Measurements from ENCODE around the gene BROX. TPM values are rescaled to one million over a fixed set of nuclear protein-coding genes. Genes with fewer than 3 reads are reported as not detected.
"Not testable (repeated sequence)": the region's sequence is repeated elsewhere in the genome, so short reads cannot be mapped to it uniquely, and the experiment has no call there.

Gene BROX
- total RNA-seq, 2 donors from 2014 or later: 22.8 to 26.3 TPM

GRCh38 chr1:222665964-222666363, 46.4 kb upstream of the BROX start:
- no peaks in the 10 kb centered on the region for H3K9me3 ChIP-seq (ENCODE audit: control insufficient read depth, low read length)
- Mint-ChIP-seq H3K27ac (peak overlapping the region; percentile 29), H3K4me1 (no peaks in the 10 kb centered on the region), H3K9me3 (no peaks in the 10 kb centered on the region), H3K27me3 (ENCODE audit: insufficient read depth) (no peaks in the 10 kb centered on the region), H3K36me3 (ENCODE audit: low read depth) (peaks cover 54% of the 10 kb centered on the region), H3K4me3 (no peak overlapping the region)
- no peaks in the 10 kb centered on the region for H3K4me1 ChIP-seq (ENCODE audit: control insufficient read depth, insufficient read depth, low read length)
- TF ChIP-seq CTCF (conservative IDR thresholded peaks at IDR 0.05): no peak
- DNase-seq: no peak
- no peak overlapping the region for H3K9ac ChIP-seq (ENCODE audit: extremely low read depth, low read length, poor library complexity, severe bottlenecking)
- no peak overlapping the region for H3K4me3 ChIP-seq (ENCODE audit: low read length)
- H3K36me3 ChIP-seq (ENCODE audit: control insufficient read depth, insufficient read depth, low read length): peaks cover 81% of the 10 kb centered on the region
- H3K27ac ChIP-seq (ENCODE audit: low read depth, low read length): no peak overlapping the region
- WGBS, 2 experiments (ENCODE audit: insufficient coverage in 1 of 2, insufficient read length in 1 of 2): 98 to 100% methylated on average over 1 to 7 of the region's 7 CpGs
- H3K27me3 ChIP-seq (ENCODE audit: control insufficient read depth, insufficient read depth, low read length, poor library complexity, severe bottlenecking): no peaks in the 10 kb centered on the region

- not testable (repeated sequence) for H3K4me1 ChIP-seq (ENCODE audit: control insufficient read depth, insufficient read depth, low read length); H3K27me3 ChIP-seq (ENCODE audit: control insufficient read depth, insufficient read depth, low read length, poor library complexity, severe bottlenecking); H3K4me1 Mint-ChIP-seq; DNase-seq; H3K9ac ChIP-seq (ENCODE audit: extremely low read depth, low read length, poor library complexity, severe bottlenecking); H3K9me3 Mint-ChIP-seq; H3K27ac Mint-ChIP-seq; H3K4me3 ChIP-seq (ENCODE audit: low read length); H3K27me3 Mint-ChIP-seq (ENCODE audit: insufficient read depth); H3K27ac ChIP-seq (ENCODE audit: low read depth, low read length); H3K4me3 Mint-ChIP-seq; H3K9me3 ChIP-seq (ENCODE audit: control insufficient read depth, low read length)
- no CpG with 5 or more reads among the region's 4 CpGs for WGBS, 2 experiments (ENCODE audit: insufficient coverage in 1 of 2, insufficient read length in 1 of 2)
- peaks cover 59% of the 10 kb centered on the region for H3K36me3 Mint-ChIP-seq (ENCODE audit: low read depth)
- H3K36me3 ChIP-seq (ENCODE audit: control insufficient read depth, insufficient read depth, low read length): peaks cover 79% of the 10 kb centered on the region
Measured at GRCh38 chr1:222668184-222668583, 44.2 kb upstream of the BROX start.

- H3K36me3 ChIP-seq (ENCODE audit: control insufficient read depth, insufficient read depth, low read length): peaks cover 73% of the 10 kb centered on the region
- H3K9ac ChIP-seq (ENCODE audit: extremely low read depth, low read length, poor library complexity, severe bottlenecking); H3K4me3 Mint-ChIP-seq; H3K4me1 ChIP-seq (ENCODE audit: control insufficient read depth, insufficient read depth, low read length); H3K9me3 ChIP-seq (ENCODE audit: control insufficient read depth, low read length); H3K27me3 ChIP-seq (ENCODE audit: control insufficient read depth, insufficient read depth, low read length, poor library complexity, severe bottlenecking); H3K4me3 ChIP-seq (ENCODE audit: low read length); H3K27ac ChIP-seq (ENCODE audit: low read depth, low read length); H3K4me1 Mint-ChIP-seq; H3K9me3 Mint-ChIP-seq; H3K27ac Mint-ChIP-seq; DNase-seq; H3K27me3 Mint-ChIP-seq (ENCODE audit: insufficient read depth): not testable (repeated sequence)
- WGBS, 2 experiments (ENCODE audit: insufficient coverage in 1 of 2, insufficient read length in 1 of 2): no CpG with 5 or more reads among the region's 2 CpGs
- peaks cover 56% of the 10 kb centered on the region for H3K36me3 Mint-ChIP-seq (ENCODE audit: low read depth)
Measured at GRCh38 chr1:222669107-222669506, 43.3 kb upstream of the BROX start.

GRCh38 chr1:222670110-222670509, 42.3 kb upstream of the BROX start:
- peaks cover 58% of the 10 kb centered on the region for H3K36me3 Mint-ChIP-seq (ENCODE audit: low read depth)

More at GRCh38 chr1:222670110-222670509, 42.3 kb upstream of the BROX start:
- H3K9me3 ChIP-seq (ENCODE audit: control insufficient read depth, low read length): no peaks in the 10 kb centered on the region
- no peak for TF ChIP-seq CTCF (conservative IDR thresholded peaks at IDR 0.05)
- Mint-ChIP-seq H3K4me3 (no peak overlapping the region), H3K4me1 (peaks cover 4% of the 10 kb centered on the region), H3K9me3 (no peaks in the 10 kb centered on the region), H3K27me3 (ENCODE audit: insufficient read depth) (no peaks in the 10 kb centered on the region), H3K27ac (no peak overlapping the region)
- peaks cover 73% of the 10 kb centered on the region for H3K36me3 ChIP-seq (ENCODE audit: control insufficient read depth, insufficient read depth, low read length)
- 100% methylated on average over 1 of the region's 1 CpG for WGBS, 2 experiments (ENCODE audit: insufficient coverage in 1 of 2, insufficient read length in 1 of 2)
- no peak overlapping the region for H3K4me3 ChIP-seq (ENCODE audit: low read length)
- H3K27me3 ChIP-seq (ENCODE audit: control insufficient read depth, insufficient read depth, low read length, poor library complexity, severe bottlenecking): no peaks in the 10 kb centered on the region
- DNase-seq: no peak
- no peak overlapping the region for H3K27ac ChIP-seq (ENCODE audit: low read depth, low read length)
- no peak overlapping the region for H3K9ac ChIP-seq (ENCODE audit: extremely low read depth, low read length, poor library complexity, severe bottlenecking)
- H3K4me1 ChIP-seq (ENCODE audit: control insufficient read depth, insufficient read depth, low read length): no peaks in the 10 kb centered on the region
